ENCODE measurements around the gene FLVCR1. TPM values are rescaled to one million over a fixed set of nuclear protein-coding genes. Genes with fewer than 3 reads are reported as not detected.

The FLVCR1 gene
- total and polyA plus RNA-seq, 4 donors: 0.85 to 14.6 (median 2.4) TPM

GRCh38 chr1:212827831-212828278, 30.2 kb upstream of the FLVCR1 start:
- no peaks in the 10 kb centered on the region for H3K27me3 ChIP-seq (ENCODE audit: control insufficient read depth in 4 of 4, insufficient read depth in 4 of 4, low read length in 3 of 4)
- H3K9me3 ChIP-seq (ENCODE audit: control insufficient read depth in 4 of 4, low read length in 3 of 4): peaks cover 3 to 10% (median 8%) of the 10 kb centered on the region in 4 donors
- H3K9ac ChIP-seq (ENCODE audit: low read depth in 1 of 2, low read length in 2 of 2): no peak overlapping the region
- no peak overlapping the region for H3K27ac ChIP-seq (ENCODE audit: low read depth in 1 of 2, low read length in 2 of 2)
- no peak for DNase-seq (ENCODE audit: low spot score)
- H3K4me3 ChIP-seq (ENCODE audit: low read depth in 1 of 3, low read length in 3 of 3): no peak overlapping the region
- WGBS: 39% methylated on average over 5 of the region's 5 CpGs
- no peaks in the 10 kb centered on the region for H3K4me1 ChIP-seq (ENCODE audit: control insufficient read depth in 4 of 4, insufficient read depth in 4 of 4, low read length in 3 of 4)
- no peak for TF ChIP-seq ZBTB33 (IDR thresholded peaks at IDR 0.05)
- no peak for TF ChIP-seq HNF4G (IDR thresholded peaks at IDR 0.05)
- TF ChIP-seq HNF4A (conservative IDR thresholded peaks at IDR 0.05): peak in 1 of 2 donors; percentile 7
- no peaks in the 10 kb centered on the region for H3K36me3 ChIP-seq (ENCODE audit: control insufficient read depth in 4 of 4, insufficient read depth in 3 of 4, low read depth in 1 of 4, low read length in 3 of 4)

GRCh38 chr1:212828395-212828794, 29.7 kb upstream of the FLVCR1 start:
- 78% methylated on average over 2 of the region's 2 CpGs for WGBS
- H3K9me3 ChIP-seq (ENCODE audit: control insufficient read depth in 4 of 4, low read length in 3 of 4): peaks cover 3 to 10% (median 8%) of the 10 kb centered on the region in 4 donors
- H3K36me3 ChIP-seq (ENCODE audit: control insufficient read depth in 4 of 4, insufficient read depth in 3 of 4, low read depth in 1 of 4, low read length in 3 of 4): no peaks in the 10 kb centered on the region
- H3K27me3 ChIP-seq (ENCODE audit: control insufficient read depth in 4 of 4, insufficient read depth in 4 of 4, low read length in 3 of 4): no peaks in the 10 kb centered on the region
- no peak overlapping the region for H3K27ac ChIP-seq (ENCODE audit: low read depth in 1 of 2, low read length in 2 of 2)
- no peak for DNase-seq (ENCODE audit: low spot score)
- H3K9ac ChIP-seq (ENCODE audit: low read depth in 1 of 2, low read length in 2 of 2): no peak overlapping the region
- no peaks in the 10 kb centered on the region for H3K4me1 ChIP-seq (ENCODE audit: control insufficient read depth in 4 of 4, insufficient read depth in 4 of 4, low read length in 3 of 4)
- TF ChIP-seq FOXA2 (IDR thresholded peaks at IDR 0.05) (no peak), SP1 (IDR thresholded peaks at IDR 0.05) (no peak), NR2F2 (IDR thresholded peaks at IDR 0.05) (no peak), FOXA1 (IDR thresholded peaks at IDR 0.05) (no peak), CTCF (IDR thresholded peaks at IDR 0.05; ENCODE audit: low read depth, low read length, missing input control) (no peak), HNF4A (conservative IDR thresholded peaks at IDR 0.05) (no peak), REST (IDR thresholded peaks at IDR 0.05) (no peak), GABPA (IDR thresholded peaks at IDR 0.05 in 1 of 2, conservative IDR thresholded peaks at IDR 0.05 in 1 of 2) (no peak), TAF1 (conservative IDR thresholded peaks at IDR 0.05) (no peak)
- H3K4me3 ChIP-seq (ENCODE audit: low read depth in 1 of 3, low read length in 3 of 3): no peak overlapping the region

Measured in liver (tissue), 9 donors.